ENCODE measurements around the gene RAB5B. TPM values are rescaled to one million over a fixed set of nuclear protein-coding genes. Genes with fewer than 3 reads are reported as not detected.
"Not testable (repeated sequence)": the region's sequence is repeated elsewhere in the genome, so short reads cannot be mapped to it uniquely, and the experiment has no call there.

Gene RAB5B
- total and polyA plus RNA-seq, 7 donors = 82.8 to 113 (median 101) TPM

DNA sequence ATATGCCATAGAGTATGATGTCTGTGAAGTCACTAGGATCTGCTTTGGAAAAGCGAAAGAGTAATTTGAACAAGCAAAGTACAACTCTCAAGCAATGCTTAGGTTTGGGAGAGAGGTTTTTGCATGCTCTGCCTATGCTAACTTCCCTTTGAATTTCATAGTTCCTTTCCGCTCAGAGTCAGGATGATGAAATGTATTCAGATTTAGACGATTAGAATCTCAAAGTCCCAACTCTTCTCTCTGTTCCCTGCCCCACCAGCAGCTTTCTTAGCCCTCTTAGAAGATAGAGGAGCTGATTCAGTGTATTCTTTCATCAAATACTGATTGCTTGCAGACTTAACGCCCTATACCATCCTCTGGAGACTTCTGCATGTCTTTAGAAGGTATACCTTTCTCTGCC is 11.5 kb downstream of the RAB5B start:
- 91 to 93% methylated on average over 4 of the region's 4 CpGs for WGBS, 2 donors
- no peak for TF ChIP-seq EP300 (IDR thresholded peaks at IDR 0.05)
- no peak for TF ChIP-seq POLR2AphosphoS5 (IDR thresholded peaks at IDR 0.05)
- TF ChIP-seq, protein P1, sequence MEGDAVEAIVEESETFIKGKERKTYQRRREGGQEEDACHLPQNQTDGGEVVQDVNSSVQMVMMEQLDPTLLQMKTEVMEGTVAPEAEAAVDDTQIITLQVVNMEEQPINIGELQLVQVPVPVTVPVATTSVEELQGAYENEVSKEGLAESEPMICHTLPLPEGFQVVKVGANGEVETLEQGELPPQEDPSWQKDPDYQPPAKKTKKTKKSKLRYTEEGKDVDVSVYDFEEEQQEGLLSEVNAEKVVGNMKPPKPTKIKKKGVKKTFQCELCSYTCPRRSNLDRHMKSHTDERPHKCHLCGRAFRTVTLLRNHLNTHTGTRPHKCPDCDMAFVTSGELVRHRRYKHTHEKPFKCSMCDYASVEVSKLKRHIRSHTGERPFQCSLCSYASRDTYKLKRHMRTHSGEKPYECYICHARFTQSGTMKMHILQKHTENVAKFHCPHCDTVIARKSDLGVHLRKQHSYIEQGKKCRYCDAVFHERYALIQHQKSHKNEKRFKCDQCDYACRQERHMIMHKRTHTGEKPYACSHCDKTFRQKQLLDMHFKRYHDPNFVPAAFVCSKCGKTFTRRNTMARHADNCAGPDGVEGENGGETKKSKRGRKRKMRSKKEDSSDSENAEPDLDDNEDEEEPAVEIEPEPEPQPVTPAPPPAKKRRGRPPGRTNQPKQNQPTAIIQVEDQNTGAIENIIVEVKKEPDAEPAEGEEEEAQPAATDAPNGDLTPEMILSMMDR (IDR thresholded peaks at IDR 0.05) = no peak
- TF ChIP-seq POLR2A (IDR thresholded peaks at IDR 0.05) = no peak
- DNase-seq = no peak
- Histone ChIP-seq H3K4me1 (peaks cover 0 to 4% (median 0%) of the 10 kb centered on the region in 4 donors), H3K4me3 (no peak overlapping the region), H3K9me3 (no peaks in the 10 kb centered on the region), H3K36me3 (peaks cover 11 to 90% (median 53%) of the 10 kb centered on the region in 4 donors), H3K27ac (no peak overlapping the region), H3K27me3 (no peaks in the 10 kb centered on the region)
- intact Hi-C loops (cut with DNase I) = no loop called here

GRCh38 chr12:55985976-55986375 is 12.1 kb downstream of the RAB5B start:
- 94 to 96% methylated on average over 7 of the region's 7 CpGs for WGBS, 2 donors
- H3K27me3 ChIP-seq; H3K4me3 ChIP-seq; H3K4me1 ChIP-seq; DNase-seq; intact Hi-C loops (cut with DNase I); H3K9me3 ChIP-seq; H3K27ac ChIP-seq: not testable (repeated sequence)
- H3K36me3 ChIP-seq = peaks cover 17 to 90% (median 55%) of the 10 kb centered on the region in 4 donors

- no peak for DNase-seq
- Histone ChIP-seq H3K4me3 (no peak overlapping the region), H3K27me3 (no peaks in the 10 kb centered on the region), H3K36me3 (peaks cover 28 to 92% (median 77%) of the 10 kb centered on the region in 4 donors), H3K27ac (no peak overlapping the region), H3K4me1 (peaks cover 0 to 1% (median 0%) of the 10 kb centered on the region in 4 donors), H3K9me3 (no peaks in the 10 kb centered on the region)
- intact Hi-C loops (cut with DNase I) = no loop called here
- TF ChIP-seq POLR2AphosphoS5 (IDR thresholded peaks at IDR 0.05) (no peak), EP300 (IDR thresholded peaks at IDR 0.05) (no peak), POLR2A (IDR thresholded peaks at IDR 0.05) (no peak)
- TF ChIP-seq, protein P1 (IDR thresholded peaks at IDR 0.05) = no peak
- WGBS, 2 donors = 89 to 92% methylated on average over 3 of the region's 3 CpGs
Measured at GRCh38 chr12:55991110-55991509, 17.2 kb downstream of the RAB5B start.

DNA sequence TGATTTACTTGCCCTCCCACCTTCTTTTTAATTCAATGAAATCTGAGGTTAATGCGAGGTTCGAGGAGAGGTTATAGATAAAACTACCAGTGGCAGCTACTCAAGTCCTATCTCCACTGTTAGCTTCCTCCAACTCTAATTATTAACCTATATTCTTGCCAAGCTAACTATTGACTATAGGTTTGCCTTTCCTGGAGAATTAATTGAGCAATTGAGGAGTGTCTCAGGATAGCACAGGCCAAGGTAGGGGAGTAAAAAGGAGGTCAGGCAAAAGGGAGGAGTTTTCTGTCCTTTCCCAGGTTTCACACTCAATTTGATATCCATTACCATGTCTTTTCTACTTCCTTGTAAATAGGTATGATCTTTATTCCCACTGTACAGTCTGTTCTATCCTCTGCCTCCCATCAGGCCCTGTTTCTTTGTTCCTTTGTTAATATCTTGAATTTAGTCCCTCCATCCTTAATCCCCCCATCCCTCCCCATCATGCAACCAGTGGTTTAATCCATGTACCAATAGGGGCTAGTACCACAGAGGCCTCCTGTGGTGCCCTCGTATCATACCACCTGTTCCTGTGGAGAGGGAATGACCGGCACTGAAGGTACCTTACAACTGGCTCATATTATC is 19.5 kb downstream of the RAB5B start:
- no peak for DNase-seq
- H3K27me3 ChIP-seq = no peaks in the 10 kb centered on the region
- TF ChIP-seq POLR2AphosphoS5 (IDR thresholded peaks at IDR 0.05) (no peak), EP300 (IDR thresholded peaks at IDR 0.05) (no peak), POLR2A (IDR thresholded peaks at IDR 0.05) (no peak)
- TF ChIP-seq, protein P1 (IDR thresholded peaks at IDR 0.05) = no peak
- intact Hi-C loops (cut with DNase I) = no loop called here
- no peak overlapping the region for H3K27ac ChIP-seq
- peaks cover 28 to 69% (median 56%) of the 10 kb centered on the region in 4 donors for H3K36me3 ChIP-seq
- H3K9me3 ChIP-seq = no peaks in the 10 kb centered on the region
- 81 to 89% methylated on average over 4 of the region's 4 CpGs for WGBS, 2 donors
- no peak overlapping the region for H3K4me3 ChIP-seq
- H3K4me1 ChIP-seq = peaks cover 0 to 18% (median 13%) of the 10 kb centered on the region in 4 donors

DNA sequence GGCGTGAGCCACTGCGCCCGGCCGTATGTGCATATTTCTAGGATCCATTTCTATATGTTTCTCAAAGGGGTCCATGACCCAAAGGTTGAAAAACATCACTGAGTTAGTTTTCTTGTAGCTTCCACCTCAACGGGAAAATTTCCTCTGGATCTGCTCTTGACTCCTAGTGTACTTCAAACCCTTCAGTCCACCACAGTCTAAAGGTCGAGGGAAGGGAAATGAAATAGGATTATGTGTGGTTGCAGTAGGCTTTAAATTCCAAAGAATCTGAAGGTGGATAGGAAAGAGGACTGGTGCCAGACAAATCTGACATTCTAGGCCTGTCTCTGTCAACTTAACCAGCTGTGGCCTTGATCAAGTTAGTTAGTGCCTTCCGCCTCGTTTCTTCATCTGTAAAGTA is 21.5 kb downstream of the RAB5B start:
- Histone ChIP-seq H3K27ac (peak overlapping the region in 1 of 4 donors; percentile 90), H3K4me1 (peaks cover 0 to 19% (median 16%) of the 10 kb centered on the region in 4 donors), H3K36me3 (peaks cover 28 to 62% (median 40%) of the 10 kb centered on the region in 4 donors), H3K9me3 (no peaks in the 10 kb centered on the region), H3K4me3 (no peak overlapping the region), H3K27me3 (no peaks in the 10 kb centered on the region)
- no peak for DNase-seq
- intact Hi-C loops (cut with DNase I) = loop anchor here (5.0 kb wide), 1 partner anchor 107 kb away; the partner anchor contains the start of gene PA2G4
- no peak for TF ChIP-seq POLR2AphosphoS5 (IDR thresholded peaks at IDR 0.05)
- TF ChIP-seq POLR2A (IDR thresholded peaks at IDR 0.05) = no peak
- no peak for TF ChIP-seq EP300 (IDR thresholded peaks at IDR 0.05)
- TF ChIP-seq, protein P1 (IDR thresholded peaks at IDR 0.05) = no peak
- WGBS, 2 donors = 65 to 83% methylated on average over 8 of the region's 8 CpGs

Measured in sigmoid colon (tissue), 7 donors.